Stimulated activated CD4-positive, alpha-beta T cell treated with anti-CD3 and anti-CD28 coated beads, Interleukin-4, amount 100 ng/mL, for 48 hours (primary cell): ENCODE results near the gene MRPL43.

Source experiments
- DNase-seq, 2 donors: peaks; one replicate each; pipeline ENCODE4 v3.0.0-alpha.2; 2020; ENCODE audit warnings: low read depth in 2 of 2

Gene MRPL43

GRCh38 chr10:101003639-101004206, 16.4 kb upstream of the MRPL43 start:
- DNase-seq: no peak

- DNase-seq: no peak
Observed at GRCh38 chr10:101002456-101002855, 15.2 kb upstream of the MRPL43 start.

- no peak for DNase-seq
Observed at GRCh38 chr10:101001659-101002035, 14.3 kb upstream of the MRPL43 start.

- DNase-seq: no peak
Observed at GRCh38 chr10:101000915-101001658, 13.8 kb upstream of the MRPL43 start.

- no peak for DNase-seq
Observed at GRCh38 chr10:101000127-101000914, 13.0 kb upstream of the MRPL43 start.

- DNase-seq: no peak
Observed at GRCh38 chr10:100999742-101000126, 12.4 kb upstream of the MRPL43 start, which contains the start of gene LZTS2. Gene LZTS2, plus strand, starts transcription at chr10:100999808. Its CDS starts 2,731 bp downstream, at chr10:101002539.

GRCh38 chr10:100998991-100999741, 11.9 kb upstream of the MRPL43 start:
- peak; percentile 68 to 69 for DNase-seq

GRCh38 chr10:100998183-100998990, 11.1 kb upstream of the MRPL43 start:
- peak in 1 of 2 donors; percentile 60 for DNase-seq

GRCh38 chr10:100997360-100998182, 10.3 kb upstream of the MRPL43 start:
- peak; percentile 69 to 72 for DNase-seq

- no peak for DNase-seq
Observed at GRCh38 chr10:100996678-100997359, 9.5 kb upstream of the MRPL43 start.

- no peak for DNase-seq
Observed at GRCh38 chr10:100995181-100995580, 7.9 kb upstream of the MRPL43 start.

GRCh38 chr10:100993986-100994708, 6.8 kb upstream of the MRPL43 start:
- DNase-seq: no peak

- DNase-seq: no peak
Observed at GRCh38 chr10:100989088-100989487, 1.8 kb upstream of the MRPL43 start.

GRCh38 chr10:100988166-100988565, 869 bp upstream of the MRPL43 start:
- no peak for DNase-seq

GRCh38 chr10:100987685-100988049, 370 bp upstream of the MRPL43 start:
- no peak for DNase-seq

- no peak for DNase-seq
Observed at GRCh38 chr10:100986623-100986951, 710 bp downstream of the MRPL43 start.

- DNase-seq: no peak
Observed at GRCh38 chr10:100985336-100985735, 2.0 kb downstream of the MRPL43 start.

GRCh38 chr10:100984672-100985177, 2.6 kb downstream of the MRPL43 start:
- no peak for DNase-seq
